ENCODE data around the gene IFT122.

IFT122 gene

DNA sequence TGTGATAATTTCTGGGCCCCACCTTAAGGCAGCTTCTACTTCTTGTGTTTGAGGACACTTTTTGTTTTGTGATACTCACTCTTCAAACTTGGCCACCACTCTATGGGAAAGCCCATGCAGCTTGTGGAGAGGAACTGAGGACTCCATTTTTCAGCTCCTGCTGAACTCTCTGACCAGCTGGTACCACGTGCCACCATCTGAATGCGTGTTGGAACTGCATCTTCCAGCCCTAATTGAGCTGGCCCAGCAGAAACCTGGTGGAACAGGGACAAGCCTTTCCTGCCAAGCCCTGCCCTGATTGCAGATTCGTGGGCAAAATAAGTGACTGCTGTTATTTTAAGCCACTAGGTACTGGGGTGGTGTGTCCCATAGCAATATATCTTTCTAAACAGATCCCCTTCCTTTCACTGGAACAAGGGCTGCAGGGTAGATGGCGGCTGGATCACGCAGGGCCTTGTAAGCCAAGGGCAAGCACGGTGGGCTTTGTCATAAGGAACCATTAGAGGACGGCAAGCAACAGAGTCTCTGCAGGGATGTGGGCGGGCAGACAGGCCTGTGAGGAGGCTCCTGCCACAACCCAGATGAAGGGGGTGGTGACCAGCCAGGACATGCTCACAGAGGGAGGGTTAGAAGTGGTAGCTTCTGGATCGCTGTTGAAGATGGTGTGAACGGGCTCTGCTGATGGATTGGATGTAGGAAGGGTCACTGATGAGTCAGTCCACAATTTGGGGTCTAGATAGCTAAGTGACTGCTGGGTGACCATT lies 112.4 kb downstream of the IFT122 start:
- DNase-seq = no peak
- Histone ChIP-seq H3K9me3 (ENCODE audit: severe bottlenecking) (no peaks in the 10 kb centered on the region), H3K4me3 (ENCODE audit: low read depth, low read length) (no peak overlapping the region), H3K36me3 (peaks cover 6% of the 10 kb centered on the region; the same call in 1 of the 2 replicates), H3K27ac (no peak overlapping the region), H3K27me3 (ENCODE audit: insufficient read depth, low read depth, severe bottlenecking) (no peaks in the 10 kb centered on the region)
- TF ChIP-seq, protein P1, sequence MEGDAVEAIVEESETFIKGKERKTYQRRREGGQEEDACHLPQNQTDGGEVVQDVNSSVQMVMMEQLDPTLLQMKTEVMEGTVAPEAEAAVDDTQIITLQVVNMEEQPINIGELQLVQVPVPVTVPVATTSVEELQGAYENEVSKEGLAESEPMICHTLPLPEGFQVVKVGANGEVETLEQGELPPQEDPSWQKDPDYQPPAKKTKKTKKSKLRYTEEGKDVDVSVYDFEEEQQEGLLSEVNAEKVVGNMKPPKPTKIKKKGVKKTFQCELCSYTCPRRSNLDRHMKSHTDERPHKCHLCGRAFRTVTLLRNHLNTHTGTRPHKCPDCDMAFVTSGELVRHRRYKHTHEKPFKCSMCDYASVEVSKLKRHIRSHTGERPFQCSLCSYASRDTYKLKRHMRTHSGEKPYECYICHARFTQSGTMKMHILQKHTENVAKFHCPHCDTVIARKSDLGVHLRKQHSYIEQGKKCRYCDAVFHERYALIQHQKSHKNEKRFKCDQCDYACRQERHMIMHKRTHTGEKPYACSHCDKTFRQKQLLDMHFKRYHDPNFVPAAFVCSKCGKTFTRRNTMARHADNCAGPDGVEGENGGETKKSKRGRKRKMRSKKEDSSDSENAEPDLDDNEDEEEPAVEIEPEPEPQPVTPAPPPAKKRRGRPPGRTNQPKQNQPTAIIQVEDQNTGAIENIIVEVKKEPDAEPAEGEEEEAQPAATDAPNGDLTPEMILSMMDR (IDR thresholded peaks at IDR 0.05; ENCODE audit: low read depth, low read length) = 0 out of 2 replicates have a peak, but pooled peaks have one; percentile 21

DNA sequence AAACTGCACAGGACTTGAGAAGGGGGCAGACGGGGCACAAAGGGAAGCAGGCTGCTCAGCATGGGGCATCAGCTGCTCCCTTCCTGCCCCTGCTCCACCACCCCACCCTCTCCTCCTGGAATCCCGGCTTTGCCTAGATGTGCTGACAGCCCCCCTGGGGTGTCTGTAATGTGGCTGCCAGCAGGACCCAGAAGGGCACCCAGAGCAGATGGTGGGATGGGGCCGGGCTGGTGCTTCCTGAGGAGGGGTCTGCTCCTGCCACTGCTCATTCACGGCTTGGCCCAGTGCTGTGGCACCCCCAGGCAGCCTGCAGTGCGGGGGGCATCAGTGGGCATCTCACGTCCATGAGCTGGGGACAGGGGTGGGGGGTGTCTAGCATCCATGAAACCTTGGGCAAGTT lies 113.1 kb downstream of the IFT122 start:
- no peak overlapping the region for H3K27ac ChIP-seq
- peaks cover 11% of the 10 kb centered on the region for H3K36me3 ChIP-seq
- TF ChIP-seq, protein P1 (IDR thresholded peaks at IDR 0.05; ENCODE audit: low read depth, low read length) = no peak
- no peak for DNase-seq
- H3K27me3 ChIP-seq (ENCODE audit: insufficient read depth, low read depth, severe bottlenecking) = no peaks in the 10 kb centered on the region
- no peak overlapping the region for H3K4me3 ChIP-seq (ENCODE audit: low read depth, low read length)
- H3K9me3 ChIP-seq (ENCODE audit: severe bottlenecking) = no peaks in the 10 kb centered on the region

DNA sequence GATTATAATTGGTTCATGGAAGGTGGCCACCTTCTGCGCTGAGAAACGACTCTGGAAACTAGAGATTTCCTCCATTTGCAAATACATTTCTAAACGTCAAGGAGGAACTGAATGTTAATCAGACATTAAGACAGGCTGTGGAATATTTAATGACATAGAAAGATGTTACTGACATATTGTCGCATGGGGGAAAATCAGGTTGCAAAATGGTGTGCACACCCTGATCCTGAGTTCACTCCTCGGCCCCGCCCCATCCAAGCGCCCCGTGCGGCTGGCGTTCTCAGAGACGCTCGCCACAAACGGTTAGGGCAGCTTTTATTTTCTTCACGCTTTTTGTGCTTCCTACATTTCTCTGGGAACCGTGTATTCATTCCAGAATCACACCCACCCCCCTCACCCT lies 113.7 kb downstream of the IFT122 start:
- TF ChIP-seq, protein P1 (IDR thresholded peaks at IDR 0.05; ENCODE audit: low read depth, low read length) = no peak
- Histone ChIP-seq H3K4me3 (ENCODE audit: low read depth, low read length) (no peak overlapping the region), H3K36me3 (peaks cover 14% of the 10 kb centered on the region), H3K27me3 (ENCODE audit: insufficient read depth, low read depth, severe bottlenecking) (no peaks in the 10 kb centered on the region), H3K27ac (no peak overlapping the region), H3K9me3 (ENCODE audit: severe bottlenecking) (no peaks in the 10 kb centered on the region)
- DNase-seq = no peak

DNA sequence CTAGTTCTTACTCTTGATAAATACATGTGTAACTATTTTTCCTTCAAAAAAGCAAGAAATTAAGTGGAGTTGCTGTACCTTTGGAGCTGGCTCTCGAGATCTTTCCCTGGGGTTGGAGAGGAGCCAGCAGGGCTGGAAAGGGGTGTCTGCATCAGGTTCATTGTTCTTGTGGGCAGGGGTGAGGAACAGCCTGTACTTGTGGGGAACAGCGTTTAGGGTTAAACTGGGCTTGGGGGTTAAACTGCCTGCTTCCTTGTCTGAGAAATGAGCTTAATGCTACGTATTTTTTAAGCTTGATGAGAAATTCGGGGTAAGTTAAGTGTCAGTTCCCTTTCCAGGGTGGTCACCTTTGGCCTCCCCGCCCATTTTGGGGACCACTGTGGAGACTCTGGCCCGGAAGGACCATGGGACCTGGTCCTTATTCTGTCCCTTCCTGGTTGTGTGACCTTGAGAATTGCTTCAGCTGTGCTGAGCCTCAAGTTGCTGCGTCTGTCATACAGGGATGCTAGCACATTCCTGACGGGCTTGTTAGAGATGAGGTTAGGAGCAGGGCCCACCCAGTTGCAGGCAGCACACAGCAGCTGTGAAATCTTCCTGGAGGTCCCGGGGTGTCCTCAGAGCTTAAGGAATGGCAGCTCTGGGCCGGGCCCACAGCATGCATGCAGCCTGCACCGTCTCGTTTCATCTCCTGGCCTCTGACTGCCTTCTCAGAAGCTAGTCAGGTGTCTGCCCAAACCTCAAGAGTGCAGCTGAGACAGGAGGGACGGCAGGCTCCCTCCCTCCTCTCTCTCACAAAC lies 114.5 kb downstream of the IFT122 start:
- Histone ChIP-seq H3K36me3 (peaks cover 19% of the 10 kb centered on the region), H3K9me3 (ENCODE audit: severe bottlenecking) (no peaks in the 10 kb centered on the region), H3K27me3 (ENCODE audit: insufficient read depth, low read depth, severe bottlenecking) (no peaks in the 10 kb centered on the region), H3K27ac (no peak overlapping the region), H3K4me3 (ENCODE audit: low read depth, low read length) (no peak overlapping the region)
- TF ChIP-seq, protein P1 (IDR thresholded peaks at IDR 0.05; ENCODE audit: low read depth, low read length) = no peak
- no peak for DNase-seq

DNA sequence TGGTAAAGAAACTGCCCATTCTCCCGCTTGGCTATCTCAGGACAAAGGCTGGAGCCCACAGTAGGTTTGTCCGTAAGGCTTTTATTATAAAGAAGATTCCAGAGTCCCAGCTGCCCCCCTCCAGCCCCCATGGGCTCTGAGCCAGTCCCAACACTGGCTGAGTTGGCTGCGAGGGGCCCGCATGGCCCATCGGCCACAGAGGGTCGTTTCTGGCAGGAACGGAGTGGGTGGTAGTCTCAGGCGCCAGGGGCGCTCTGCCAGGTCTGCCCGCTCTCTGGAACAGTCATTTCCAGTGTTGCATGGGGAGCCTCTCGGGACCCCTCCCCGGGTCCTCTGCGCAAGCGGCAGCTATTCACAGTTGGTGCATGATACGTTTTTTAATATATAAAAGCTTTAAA lies 115.1 kb downstream of the IFT122 start:
- H3K36me3 ChIP-seq = peaks cover 22% of the 10 kb centered on the region
- H3K27ac ChIP-seq = no peak overlapping the region
- TF ChIP-seq, protein P1 (IDR thresholded peaks at IDR 0.05; ENCODE audit: low read depth, low read length) = no peak
- no peaks in the 10 kb centered on the region for H3K9me3 ChIP-seq (ENCODE audit: severe bottlenecking)
- no peaks in the 10 kb centered on the region for H3K27me3 ChIP-seq (ENCODE audit: insufficient read depth, low read depth, severe bottlenecking)
- DNase-seq = no peak
- H3K4me3 ChIP-seq (ENCODE audit: low read depth, low read length) = no peak overlapping the region

All from WERI-Rb-1 (cell line).